MM.1S (cell line): ENCODE data around the gene BANP.

Experiments used
- EZH2 ChIP-seq: fragments of 300-600 bp; sonication (generic); optimal IDR thresholded peaks from 2 replicates; pipeline ENCODE3; 2017; ENCODE audit warnings: low read depth, mild to moderate bottlenecking, antibody characterized with exemption, low read length, mixed read lengths
- TF ChIP-seq, protein P1 (sequence below): fragments of 300-600 bp; sonication (generic); IDR thresholded peaks from 2 replicates; pipeline ENCODE4 v1.5.1; 2016; ENCODE audit warnings: antibody characterized with exemption, low read length, mixed read lengths

DNA sequence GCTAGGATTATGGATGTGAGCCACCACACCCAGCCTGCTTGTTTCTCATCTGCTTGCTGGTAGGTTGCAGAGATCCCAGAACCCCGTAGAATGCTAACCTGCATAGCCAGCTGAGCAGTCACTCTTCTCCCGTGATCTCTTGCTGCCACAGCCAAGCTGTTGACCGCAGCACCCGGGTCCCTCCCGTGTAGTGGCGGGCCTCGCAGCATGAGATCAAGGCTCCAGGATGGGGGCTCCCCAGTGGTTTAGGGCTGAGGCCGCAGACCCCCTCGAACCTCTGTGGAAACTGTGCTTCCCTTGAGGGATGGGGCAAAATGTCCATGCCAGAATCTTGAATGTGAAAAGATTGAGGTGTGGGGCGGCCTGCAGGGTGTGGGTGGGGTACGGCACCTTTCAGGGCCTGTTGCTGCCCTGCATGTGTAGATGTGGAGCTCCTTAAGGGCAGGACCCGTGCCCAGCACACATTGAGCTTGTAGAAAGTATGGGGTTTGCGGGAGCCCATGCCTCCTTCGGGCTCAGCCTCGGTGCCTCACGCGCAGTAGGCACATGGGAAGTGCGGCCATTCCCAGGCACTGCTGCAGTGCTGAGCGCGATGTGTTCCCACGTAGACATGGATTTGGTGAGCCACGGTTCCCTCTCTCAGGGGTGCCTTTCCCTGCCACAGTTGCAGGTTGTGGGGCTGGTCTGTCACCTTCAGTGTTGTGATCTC, 99.9 kb downstream of the BANP start:
- TF ChIP-seq, protein P1, sequence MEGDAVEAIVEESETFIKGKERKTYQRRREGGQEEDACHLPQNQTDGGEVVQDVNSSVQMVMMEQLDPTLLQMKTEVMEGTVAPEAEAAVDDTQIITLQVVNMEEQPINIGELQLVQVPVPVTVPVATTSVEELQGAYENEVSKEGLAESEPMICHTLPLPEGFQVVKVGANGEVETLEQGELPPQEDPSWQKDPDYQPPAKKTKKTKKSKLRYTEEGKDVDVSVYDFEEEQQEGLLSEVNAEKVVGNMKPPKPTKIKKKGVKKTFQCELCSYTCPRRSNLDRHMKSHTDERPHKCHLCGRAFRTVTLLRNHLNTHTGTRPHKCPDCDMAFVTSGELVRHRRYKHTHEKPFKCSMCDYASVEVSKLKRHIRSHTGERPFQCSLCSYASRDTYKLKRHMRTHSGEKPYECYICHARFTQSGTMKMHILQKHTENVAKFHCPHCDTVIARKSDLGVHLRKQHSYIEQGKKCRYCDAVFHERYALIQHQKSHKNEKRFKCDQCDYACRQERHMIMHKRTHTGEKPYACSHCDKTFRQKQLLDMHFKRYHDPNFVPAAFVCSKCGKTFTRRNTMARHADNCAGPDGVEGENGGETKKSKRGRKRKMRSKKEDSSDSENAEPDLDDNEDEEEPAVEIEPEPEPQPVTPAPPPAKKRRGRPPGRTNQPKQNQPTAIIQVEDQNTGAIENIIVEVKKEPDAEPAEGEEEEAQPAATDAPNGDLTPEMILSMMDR: no peak
- no peak for TF ChIP-seq EZH2
